Measurements from ENCODE around the gene ZCCHC2. TPM values are rescaled to one million over a fixed set of nuclear protein-coding genes. Genes with fewer than 3 reads are reported as not detected.

Gene ZCCHC2
- total RNA-seq, 4 donors from 2014 or later: 17.6 to 36.6 (median 22.4) TPM

- peaks cover 0 to 5% (median 3%) of the 10 kb centered on the region in 4 donors for H3K4me1 ChIP-seq
- H3K27ac ChIP-seq: no peak overlapping the region
- no peak for DNase-seq
- H3K4me3 ChIP-seq: no peak overlapping the region
- WGBS, 2 donors (ENCODE audit: low coverage in 1 of 2): 91 to 93% methylated on average over 3 to 7 of the region's 7 CpGs
- H3K36me3 ChIP-seq: no peaks in the 10 kb centered on the region
- in situ Hi-C loops (cut with MboI; ENCODE audit: low pct_ligation_motif_present in 1 of 4, low pct_unique_long_range_greater_than_20kb in 1 of 4, low sequenced_read_pairs in 3 of 4): no loop called here
- no peak for TF ChIP-seq POLR2AphosphoS5 (IDR thresholded peaks at IDR 0.05)
- TF ChIP-seq CTCF (IDR thresholded peaks at IDR 0.05): no peak
- TF ChIP-seq EP300 (IDR thresholded peaks at IDR 0.05; ENCODE audit: low read depth): no peak
- TF ChIP-seq POLR2A (IDR thresholded peaks at IDR 0.05): no peak
- no peaks in the 10 kb centered on the region for H3K9me3 ChIP-seq
- intact Hi-C loops (cut with DNase I; ENCODE audit: low total_unique reads): no loop called here
- no peaks in the 10 kb centered on the region for H3K27me3 ChIP-seq
Measured at GRCh38 chr18:62498616-62499262, 24.1 kb upstream of the ZCCHC2 start.

GRCh38 chr18:62499263-62499650 lies 23.6 kb upstream of the ZCCHC2 start:
- TF ChIP-seq CTCF (IDR thresholded peaks at IDR 0.05) (no peak), POLR2AphosphoS5 (IDR thresholded peaks at IDR 0.05) (no peak), POLR2A (IDR thresholded peaks at IDR 0.05) (no peak), EP300 (IDR thresholded peaks at IDR 0.05; ENCODE audit: low read depth) (no peak)
- intact Hi-C loops (cut with DNase I; ENCODE audit: low total_unique reads): no loop called here
- no peak for DNase-seq
- H3K27ac ChIP-seq: no peak overlapping the region
- H3K9me3 ChIP-seq: no peaks in the 10 kb centered on the region
- no peaks in the 10 kb centered on the region for H3K27me3 ChIP-seq
- peaks cover 0 to 5% (median 3%) of the 10 kb centered on the region in 4 donors for H3K4me1 ChIP-seq
- WGBS, 2 donors (ENCODE audit: low coverage in 1 of 2): 86 to 98% methylated on average over 8 to 9 of the region's 10 CpGs
- H3K36me3 ChIP-seq: no peaks in the 10 kb centered on the region
- in situ Hi-C loops (cut with MboI; ENCODE audit: low pct_ligation_motif_present in 1 of 4, low pct_unique_long_range_greater_than_20kb in 1 of 4, low sequenced_read_pairs in 3 of 4): no loop called here
- no peak overlapping the region for H3K4me3 ChIP-seq

GRCh38 chr18:62500174-62500573 lies 22.7 kb upstream of the ZCCHC2 start:
- intact Hi-C loops (cut with DNase I; ENCODE audit: low total_unique reads): no loop called here
- WGBS, 2 donors (ENCODE audit: low coverage in 1 of 2): 48 to 80% methylated on average over 1 of the region's 1 CpG
- H3K9me3 ChIP-seq: no peaks in the 10 kb centered on the region

GRCh38 chr18:62500966-62501591 lies 21.7 kb upstream of the ZCCHC2 start:
- Histone ChIP-seq H3K27me3 (no peaks in the 10 kb centered on the region), H3K4me3 (no peak overlapping the region), H3K4me1 (peaks cover 3 to 10% (median 6%) of the 10 kb centered on the region in 4 donors), H3K36me3 (no peaks in the 10 kb centered on the region), H3K27ac (no peak overlapping the region), H3K9me3 (no peaks in the 10 kb centered on the region)
- in situ Hi-C loops (cut with MboI; ENCODE audit: low pct_ligation_motif_present in 1 of 4, low pct_unique_long_range_greater_than_20kb in 1 of 4, low sequenced_read_pairs in 3 of 4): no loop called here
- intact Hi-C loops (cut with DNase I; ENCODE audit: low total_unique reads): no loop called here
- DNase-seq: no peak
- no peak for TF ChIP-seq POLR2AphosphoS5 (IDR thresholded peaks at IDR 0.05)
- TF ChIP-seq EP300 (IDR thresholded peaks at IDR 0.05; ENCODE audit: low read depth): no peak
- TF ChIP-seq CTCF (IDR thresholded peaks at IDR 0.05): no peak
- TF ChIP-seq POLR2A (IDR thresholded peaks at IDR 0.05): no peak

More at GRCh38 chr18:62500174-62500573, 22.7 kb upstream of the ZCCHC2 start:
- TF ChIP-seq POLR2AphosphoS5 (IDR thresholded peaks at IDR 0.05): no peak
- no peak for TF ChIP-seq CTCF (IDR thresholded peaks at IDR 0.05)
- no peak for TF ChIP-seq POLR2A (IDR thresholded peaks at IDR 0.05)
- no peak for TF ChIP-seq EP300 (IDR thresholded peaks at IDR 0.05; ENCODE audit: low read depth)
- no peaks in the 10 kb centered on the region for H3K36me3 ChIP-seq
- no peak for DNase-seq
- no peak overlapping the region for H3K4me3 ChIP-seq
- H3K27ac ChIP-seq: no peak overlapping the region
- H3K4me1 ChIP-seq: peaks cover 0 to 5% (median 3%) of the 10 kb centered on the region in 4 donors
- H3K27me3 ChIP-seq: no peaks in the 10 kb centered on the region
- in situ Hi-C loops (cut with MboI; ENCODE audit: low pct_ligation_motif_present in 1 of 4, low pct_unique_long_range_greater_than_20kb in 1 of 4, low sequenced_read_pairs in 3 of 4): no loop called here

All from transverse colon (tissue), 4 donors.